Measurements from ENCODE around the gene MUC5AC.
"Not testable (repeated sequence)": the region's sequence is repeated elsewhere in the genome, so short reads cannot be mapped to it uniquely, and the experiment has no call there.

Gene MUC5AC

DNA sequence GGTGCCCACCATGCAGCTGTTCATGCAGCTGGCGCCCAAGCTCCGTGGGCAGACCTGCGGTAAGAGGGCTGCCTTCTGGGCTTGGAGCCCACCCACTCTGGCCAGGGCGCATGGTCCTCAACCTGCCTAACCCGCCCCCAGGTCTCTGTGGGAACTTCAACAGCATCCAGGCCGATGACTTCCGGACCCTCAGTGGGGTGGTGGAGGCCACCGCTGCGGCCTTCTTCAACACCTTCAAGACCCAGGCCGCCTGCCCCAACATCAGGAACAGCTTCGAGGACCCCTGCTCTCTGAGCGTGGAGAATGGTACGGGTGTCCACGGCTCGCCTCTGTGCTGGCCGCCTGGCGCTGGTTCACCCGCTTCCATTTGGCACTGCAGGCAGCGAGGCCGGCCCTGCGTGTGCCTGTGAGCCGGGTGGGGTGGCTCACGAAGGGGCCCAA lies 11.0 kb downstream of the MUC5AC start:
- no peaks in the 10 kb centered on the region for H3K9me3 ChIP-seq (ENCODE audit: insufficient read depth, low read length)
- TF ChIP-seq EZH2phosphoT487 (IDR thresholded peaks at IDR 0.05; ENCODE audit: low read depth): no peak
- TF ChIP-seq, protein P1, sequence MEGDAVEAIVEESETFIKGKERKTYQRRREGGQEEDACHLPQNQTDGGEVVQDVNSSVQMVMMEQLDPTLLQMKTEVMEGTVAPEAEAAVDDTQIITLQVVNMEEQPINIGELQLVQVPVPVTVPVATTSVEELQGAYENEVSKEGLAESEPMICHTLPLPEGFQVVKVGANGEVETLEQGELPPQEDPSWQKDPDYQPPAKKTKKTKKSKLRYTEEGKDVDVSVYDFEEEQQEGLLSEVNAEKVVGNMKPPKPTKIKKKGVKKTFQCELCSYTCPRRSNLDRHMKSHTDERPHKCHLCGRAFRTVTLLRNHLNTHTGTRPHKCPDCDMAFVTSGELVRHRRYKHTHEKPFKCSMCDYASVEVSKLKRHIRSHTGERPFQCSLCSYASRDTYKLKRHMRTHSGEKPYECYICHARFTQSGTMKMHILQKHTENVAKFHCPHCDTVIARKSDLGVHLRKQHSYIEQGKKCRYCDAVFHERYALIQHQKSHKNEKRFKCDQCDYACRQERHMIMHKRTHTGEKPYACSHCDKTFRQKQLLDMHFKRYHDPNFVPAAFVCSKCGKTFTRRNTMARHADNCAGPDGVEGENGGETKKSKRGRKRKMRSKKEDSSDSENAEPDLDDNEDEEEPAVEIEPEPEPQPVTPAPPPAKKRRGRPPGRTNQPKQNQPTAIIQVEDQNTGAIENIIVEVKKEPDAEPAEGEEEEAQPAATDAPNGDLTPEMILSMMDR (IDR thresholded peaks at IDR 0.05; ENCODE audit: low read depth, low read length): no peak
- no peaks in the 10 kb centered on the region for H3K79me2 ChIP-seq (ENCODE audit: low read length)
- no peak overlapping the region for H3K4me3 ChIP-seq (ENCODE audit: low read length)
- no peaks in the 10 kb centered on the region for H3K36me3 ChIP-seq (replicated peaks; ENCODE audit: low read depth, low read length)
- H4K20me1 ChIP-seq (ENCODE audit: insufficient read depth, low read length): no peaks in the 10 kb centered on the region
- H2AFZ ChIP-seq (ENCODE audit: low read depth, low read length): no peak overlapping the region
- H3K4me1 ChIP-seq (ENCODE audit: low read length): no peaks in the 10 kb centered on the region
- no peak overlapping the region for H3K4me2 ChIP-seq (ENCODE audit: low read length)
- no peaks in the 10 kb centered on the region for H3K27me3 ChIP-seq (ENCODE audit: low read depth, low read length)
- no peak overlapping the region for H3K9ac ChIP-seq (ENCODE audit: low read length)
- H3K27ac ChIP-seq (ENCODE audit: low read length): no peak overlapping the region

DNA sequence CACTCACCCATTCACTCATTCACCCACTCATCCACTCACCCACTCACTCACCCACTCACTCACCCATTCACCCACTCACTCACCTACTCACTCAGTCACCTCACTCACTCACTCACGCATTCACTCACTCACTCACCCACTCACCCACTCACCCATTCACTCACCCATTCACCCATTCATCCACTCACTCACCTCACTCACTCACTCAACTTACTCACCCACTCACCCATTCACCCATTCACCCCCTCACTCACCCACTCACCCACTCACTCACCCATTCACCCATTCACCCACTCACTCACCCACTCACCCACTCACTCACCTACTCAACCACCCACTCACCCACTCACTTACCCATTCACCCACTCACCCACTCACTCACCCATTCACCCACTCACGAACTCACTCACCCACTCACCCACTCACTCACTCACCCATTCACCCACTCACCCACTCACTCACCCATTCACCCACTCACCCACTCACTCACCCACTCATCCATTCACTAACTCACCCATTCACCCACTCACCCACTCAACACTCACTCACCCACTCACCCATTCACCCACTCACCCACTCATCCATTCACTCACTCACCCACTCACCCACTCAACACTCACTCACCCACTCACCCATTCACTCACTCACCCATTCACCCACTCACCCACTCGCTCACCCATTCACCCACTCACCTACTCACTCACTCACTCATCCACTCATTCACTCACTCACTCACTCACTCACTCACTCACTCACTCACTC lies 13.7 kb downstream of the MUC5AC start:
- no peak for TF ChIP-seq EZH2phosphoT487 (IDR thresholded peaks at IDR 0.05; ENCODE audit: low read depth)
- TF ChIP-seq, protein P1 (IDR thresholded peaks at IDR 0.05; ENCODE audit: low read depth, low read length): no peak
- no peaks in the 10 kb centered on the region for H3K9me3 ChIP-seq (ENCODE audit: insufficient read depth, low read length)
- no peak overlapping the region for H3K9ac ChIP-seq (ENCODE audit: low read length)
- no peak overlapping the region for H2AFZ ChIP-seq (ENCODE audit: low read depth, low read length)
- no peak overlapping the region for H3K27ac ChIP-seq (ENCODE audit: low read length)
- no peaks in the 10 kb centered on the region for H3K79me2 ChIP-seq (ENCODE audit: low read length)
- no peaks in the 10 kb centered on the region for H3K4me1 ChIP-seq (ENCODE audit: low read length)
- no peaks in the 10 kb centered on the region for H4K20me1 ChIP-seq (ENCODE audit: insufficient read depth, low read length)
- no peaks in the 10 kb centered on the region for H3K27me3 ChIP-seq (ENCODE audit: low read depth, low read length)
- H3K4me2 ChIP-seq (ENCODE audit: low read length): no peak overlapping the region
- no peaks in the 10 kb centered on the region for H3K36me3 ChIP-seq (replicated peaks; ENCODE audit: low read depth, low read length)
- no peak overlapping the region for H3K4me3 ChIP-seq (ENCODE audit: low read length)

- Histone ChIP-seq H3K27me3 (ENCODE audit: low read depth, low read length) (no peaks in the 10 kb centered on the region), H3K4me1 (ENCODE audit: low read length) (no peaks in the 10 kb centered on the region), H4K20me1 (ENCODE audit: insufficient read depth, low read length) (no peaks in the 10 kb centered on the region), H3K9me3 (ENCODE audit: insufficient read depth, low read length) (no peaks in the 10 kb centered on the region), H3K27ac (ENCODE audit: low read length) (no peak overlapping the region), H3K79me2 (ENCODE audit: low read length) (no peaks in the 10 kb centered on the region), H2AFZ (ENCODE audit: low read depth, low read length) (no peak overlapping the region), H3K4me3 (ENCODE audit: low read length) (no peak overlapping the region), H3K9ac (ENCODE audit: low read length) (no peak overlapping the region), H3K4me2 (ENCODE audit: low read length) (no peak overlapping the region), H3K36me3 (replicated peaks; ENCODE audit: low read depth, low read length) (no peaks in the 10 kb centered on the region)
- TF ChIP-seq, protein P1 (IDR thresholded peaks at IDR 0.05; ENCODE audit: low read depth, low read length): no peak
- TF ChIP-seq EZH2phosphoT487 (IDR thresholded peaks at IDR 0.05; ENCODE audit: low read depth): no peak
Measured at GRCh38 chr11:1171985-1172728, 14.4 kb downstream of the MUC5AC start.

GRCh38 chr11:1172729-1173117 lies 15.0 kb downstream of the MUC5AC start:
- H2AFZ ChIP-seq (ENCODE audit: low read depth, low read length): no peak overlapping the region
- no peaks in the 10 kb centered on the region for H3K79me2 ChIP-seq (ENCODE audit: low read length)
- H3K36me3 ChIP-seq (replicated peaks; ENCODE audit: low read depth, low read length): no peaks in the 10 kb centered on the region
- no peak overlapping the region for H3K4me3 ChIP-seq (ENCODE audit: low read length)
- no peaks in the 10 kb centered on the region for H3K27me3 ChIP-seq (ENCODE audit: low read depth, low read length)
- no peak for TF ChIP-seq EZH2phosphoT487 (IDR thresholded peaks at IDR 0.05; ENCODE audit: low read depth)
- TF ChIP-seq, protein P1 (IDR thresholded peaks at IDR 0.05; ENCODE audit: low read depth, low read length): no peak
- no peaks in the 10 kb centered on the region for H3K4me1 ChIP-seq (ENCODE audit: low read length)
- no peaks in the 10 kb centered on the region for H3K9me3 ChIP-seq (ENCODE audit: insufficient read depth, low read length)
- H4K20me1 ChIP-seq (ENCODE audit: insufficient read depth, low read length): no peaks in the 10 kb centered on the region
- H3K9ac ChIP-seq (ENCODE audit: low read length): no peak overlapping the region
- H3K4me2 ChIP-seq (ENCODE audit: low read length): no peak overlapping the region
- no peak overlapping the region for H3K27ac ChIP-seq (ENCODE audit: low read length)

DNA sequence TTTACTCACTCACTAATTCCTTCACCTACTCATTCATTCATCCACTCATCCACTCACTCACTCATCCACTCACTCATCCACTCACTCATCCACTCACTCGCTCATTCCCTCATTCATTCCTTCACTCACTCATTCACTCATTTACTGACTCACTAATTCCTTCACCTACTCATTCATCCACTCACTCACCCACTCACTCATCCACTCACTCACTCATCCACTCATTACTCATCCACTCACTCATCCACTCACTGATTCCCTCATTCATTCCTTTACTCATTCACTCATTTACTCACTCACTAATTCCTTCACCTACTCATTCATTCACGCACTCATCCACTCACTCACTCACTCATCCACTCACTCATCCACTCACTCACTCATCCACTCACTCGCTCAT lies 15.6 kb downstream of the MUC5AC start:
- not testable (repeated sequence) for H3K4me3 ChIP-seq (ENCODE audit: low read length); H3K9me3 ChIP-seq (ENCODE audit: insufficient read depth, low read length); H3K4me2 ChIP-seq (ENCODE audit: low read length); H3K27me3 ChIP-seq (ENCODE audit: low read depth, low read length); H3K27ac ChIP-seq (ENCODE audit: low read length); H3K4me1 ChIP-seq (ENCODE audit: low read length); H3K36me3 ChIP-seq (replicated peaks; ENCODE audit: low read depth, low read length); H4K20me1 ChIP-seq (ENCODE audit: insufficient read depth, low read length); H3K9ac ChIP-seq (ENCODE audit: low read length); H2AFZ ChIP-seq (ENCODE audit: low read depth, low read length); H3K79me2 ChIP-seq (ENCODE audit: low read length)
